CD4-positive, alpha-beta T cell treated with Interferon gamma for 1 hour (primary cell): Measurements from ENCODE around the gene ARHGAP31.

Experiments
- DNase-seq: peaks from one replicate; pipeline ENCODE4 v3.0.0-alpha.2; 2020

ARHGAP31 gene

DNA sequence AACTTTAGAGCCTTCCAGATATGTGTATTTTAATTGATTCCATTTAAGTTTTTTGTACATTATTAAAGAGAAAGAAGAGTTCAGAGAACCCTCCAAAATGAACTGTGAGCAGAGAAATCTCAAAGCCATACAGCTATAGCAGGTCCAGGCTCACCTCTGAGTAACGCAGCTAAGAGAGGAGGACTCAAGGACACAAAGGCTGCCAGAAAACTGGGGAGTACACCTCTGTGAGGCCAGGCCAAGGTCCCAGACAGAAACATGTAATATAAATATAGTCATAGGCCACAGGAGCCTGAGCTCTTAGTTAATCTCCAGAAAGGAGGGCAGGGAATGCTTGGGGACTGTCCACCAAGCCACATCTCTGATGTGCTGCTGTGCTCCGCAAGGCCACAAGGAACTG lies 102.7 kb downstream of the ARHGAP31 start:
- no peak for DNase-seq

DNA sequence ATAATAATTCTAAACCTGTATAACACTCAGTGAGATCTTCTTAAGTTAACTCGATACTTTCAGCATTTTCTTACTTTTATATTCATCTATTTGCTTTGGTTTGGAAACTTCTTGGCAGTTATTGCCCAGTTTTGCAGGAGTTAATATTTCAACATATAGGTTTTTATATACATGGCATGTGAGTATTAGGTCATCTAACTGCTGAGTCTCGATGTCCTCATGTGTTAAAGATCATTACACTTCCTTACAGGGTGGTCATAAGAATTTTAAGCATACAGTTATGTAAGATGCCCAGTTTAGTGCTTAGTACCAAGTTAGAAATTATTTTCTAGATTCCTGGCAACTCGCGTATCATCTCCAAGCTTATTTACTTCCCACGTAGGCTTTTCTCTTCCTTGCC lies 106.3 kb downstream of the ARHGAP31 start:
- DNase-seq, result no peak

- no peak for DNase-seq
Measured at GRCh38 chr3:119401069-119401468, 106.9 kb downstream of the ARHGAP31 start.

DNA sequence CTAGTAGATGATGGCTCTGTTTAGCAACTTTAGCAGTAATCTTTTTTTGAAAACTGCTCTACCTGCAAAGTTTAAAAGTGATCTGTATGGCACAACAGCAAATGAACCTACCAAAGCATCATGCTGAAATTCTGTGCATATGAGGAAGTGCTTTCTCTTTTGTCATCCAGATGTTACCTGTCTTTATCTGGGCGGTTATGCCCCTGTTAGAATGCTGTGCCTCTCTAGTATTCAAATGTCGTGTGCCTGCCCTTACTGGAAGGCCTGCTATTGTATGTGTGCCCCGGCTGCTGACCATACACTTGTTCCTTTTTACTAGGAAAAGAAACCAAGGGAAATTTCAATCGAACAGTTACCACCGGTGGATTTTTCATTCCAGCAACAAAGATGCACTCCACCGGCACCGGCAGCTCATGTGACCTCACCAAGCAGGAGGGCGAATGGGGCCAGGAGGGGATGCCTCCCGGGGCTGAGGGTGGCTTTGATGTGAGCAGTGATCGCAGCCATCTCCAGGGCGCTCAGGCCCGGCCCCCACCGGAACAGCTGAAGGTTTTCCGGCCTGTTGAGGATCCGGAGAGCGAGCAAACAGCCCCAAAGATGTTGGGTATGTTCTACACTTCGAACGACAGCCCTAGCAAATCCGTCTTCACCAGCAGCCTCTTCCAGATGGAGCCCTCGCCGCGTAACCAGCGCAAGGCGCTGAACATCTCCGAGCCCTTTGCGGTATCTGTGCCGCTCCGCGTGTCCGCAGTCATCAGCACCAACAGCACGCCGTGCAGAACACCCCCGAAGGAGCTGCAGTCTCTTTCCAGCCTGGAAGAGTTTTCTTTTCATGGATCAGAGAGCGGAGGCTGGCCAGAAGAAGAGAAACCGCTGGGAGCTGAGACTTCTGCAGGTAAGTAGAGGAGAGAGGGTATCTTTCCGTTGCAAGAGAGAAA lies 107.6 kb downstream of the ARHGAP31 start:
- DNase-seq, result no peak

DNA sequence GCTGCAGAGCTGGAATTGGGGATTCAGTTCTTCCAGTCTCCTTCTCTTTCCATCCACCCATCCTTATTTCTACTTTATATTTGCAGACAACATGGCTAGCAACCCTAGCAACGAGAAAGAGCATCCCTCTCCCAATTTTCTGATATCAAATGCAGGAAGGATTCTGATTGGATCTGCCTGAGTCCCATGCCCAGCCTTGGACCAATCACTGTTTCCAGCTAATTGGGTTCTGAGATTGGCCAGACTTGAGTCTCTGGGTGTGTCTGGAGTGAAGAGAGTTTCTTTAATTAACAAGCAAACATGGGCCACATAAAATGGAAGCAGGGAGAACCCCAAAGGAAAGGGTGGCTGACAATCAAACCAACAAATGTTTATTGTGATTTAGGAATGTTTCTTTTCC lies 108.6 kb downstream of the ARHGAP31 start:
- DNase-seq, result no peak

- no peak for DNase-seq
Measured at GRCh38 chr3:119403201-119403600, 109.0 kb downstream of the ARHGAP31 start.

DNA sequence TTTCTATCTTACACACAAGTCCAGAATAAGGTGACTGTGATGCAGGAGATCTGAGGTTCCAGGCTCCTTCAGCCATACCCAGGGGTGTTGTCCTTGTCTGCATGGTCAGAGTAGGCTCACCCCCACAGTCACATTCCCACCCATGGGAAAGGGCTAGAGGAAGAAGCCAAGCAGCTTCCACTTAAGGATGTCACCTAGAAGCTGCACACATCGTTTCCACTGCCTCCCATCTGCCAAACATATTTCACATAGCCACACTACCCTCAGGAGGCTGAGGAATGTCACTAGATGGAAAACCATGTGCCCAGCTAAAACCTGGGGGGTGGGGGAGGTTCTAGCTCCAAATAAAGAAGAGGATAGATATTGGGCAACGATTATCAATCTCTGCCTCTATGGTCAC lies 111.1 kb downstream of the ARHGAP31 start:
- DNase-seq, result no peak

GRCh38 chr3:119408243-119408950 lies 114.2 kb downstream of the ARHGAP31 start:
- no peak for DNase-seq

- DNase-seq, result no peak
Measured at GRCh38 chr3:119409844-119410243, 115.7 kb downstream of the ARHGAP31 start.

GRCh38 chr3:119413603-119414280 lies 119.6 kb downstream of the ARHGAP31 start:
- no peak for DNase-seq

DNA sequence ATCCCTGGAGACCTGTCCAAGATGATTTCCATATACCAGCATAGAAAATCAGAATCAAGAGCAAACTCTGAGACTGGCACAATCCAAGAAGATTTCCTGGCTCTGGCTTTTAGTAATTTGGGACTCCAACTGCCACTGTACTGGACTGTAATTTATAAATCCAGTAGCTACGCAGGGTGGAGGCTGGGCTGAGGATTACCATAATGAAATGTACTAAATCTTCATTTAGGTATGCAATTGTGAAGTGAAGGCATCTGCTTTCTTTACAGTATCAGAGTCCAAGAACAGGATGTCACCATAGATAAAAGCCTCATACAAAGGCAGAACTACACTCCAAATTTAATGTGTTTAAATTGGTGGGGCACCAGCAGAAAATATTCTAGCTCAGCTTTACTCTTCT lies 122.7 kb downstream of the ARHGAP31 start:
- no peak for DNase-seq

DNA sequence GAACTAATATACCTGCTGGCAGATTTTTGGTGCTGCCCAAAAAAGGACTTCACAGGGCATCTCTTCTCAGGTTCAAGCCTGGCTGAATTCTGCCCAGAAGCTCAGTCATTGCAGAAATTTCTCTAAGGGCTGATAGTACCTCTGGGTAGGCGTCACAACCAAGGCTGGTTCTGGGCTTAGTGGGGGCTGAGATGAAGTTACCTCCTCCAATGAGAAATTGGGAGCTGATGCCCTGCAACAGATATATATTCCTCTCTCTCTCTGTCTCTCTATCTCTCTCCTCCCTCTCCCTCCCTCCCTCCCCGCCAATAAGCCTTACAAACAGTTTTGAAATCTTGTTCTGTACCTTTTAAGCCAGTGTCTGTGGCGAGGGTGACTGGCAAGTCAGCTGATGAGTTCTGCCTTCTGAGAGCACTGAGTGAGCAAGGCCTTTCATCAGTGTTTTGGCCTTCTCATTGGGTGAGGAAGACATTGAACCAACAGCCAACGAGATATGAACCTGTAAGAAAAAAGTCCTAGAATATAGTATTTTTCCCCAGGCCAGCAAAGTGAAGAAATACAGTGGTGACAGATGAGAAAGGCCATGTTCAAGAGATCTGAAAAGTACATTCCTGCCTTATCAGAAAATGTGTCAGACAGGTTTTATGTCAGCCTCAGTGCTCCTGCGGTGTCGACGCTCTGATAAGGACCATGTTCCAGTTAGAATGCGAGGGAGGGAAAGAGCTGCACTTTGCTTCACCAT lies 123.8 kb downstream of the ARHGAP31 start:
- no peak for DNase-seq

DNA sequence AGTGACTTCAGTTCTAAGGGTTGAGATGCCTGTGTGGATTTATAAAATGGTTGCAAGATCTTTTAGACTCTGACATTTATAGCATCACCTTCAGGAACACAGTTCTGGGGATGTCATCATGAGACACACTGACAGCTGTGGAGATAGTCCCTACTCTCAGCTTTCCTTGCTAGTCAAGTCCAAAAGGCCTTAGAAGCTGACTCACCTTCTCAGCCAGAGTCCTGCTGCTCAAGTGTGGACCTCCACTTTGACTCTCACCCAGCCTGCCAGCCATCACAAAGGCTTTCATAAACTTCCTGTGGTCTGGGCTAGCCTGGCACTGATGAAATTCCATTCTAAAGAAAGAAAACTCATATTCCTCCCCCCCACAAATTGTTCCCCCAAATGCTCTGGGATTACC lies 124.5 kb downstream of the ARHGAP31 start:
- no peak for DNase-seq

DNA sequence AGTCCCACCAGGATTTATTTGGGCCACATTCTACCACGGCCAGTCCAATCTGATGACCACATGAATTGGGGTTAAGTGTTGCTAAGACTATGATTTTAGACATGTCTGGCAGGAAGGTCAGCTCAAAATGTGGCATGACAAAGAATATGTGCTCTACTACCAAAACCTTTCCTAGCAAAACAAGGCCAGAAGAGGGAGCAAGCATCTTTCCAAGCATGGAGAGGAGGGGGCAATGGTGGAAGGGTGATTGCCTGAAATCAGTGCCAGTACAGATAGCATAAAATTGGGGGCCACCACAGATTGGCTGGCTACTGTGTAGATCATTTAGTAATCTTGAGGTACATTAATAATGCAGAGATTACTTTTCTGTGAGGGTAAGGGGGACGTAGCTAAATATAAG lies 126.0 kb downstream of the ARHGAP31 start:
- no peak for DNase-seq

GRCh38 chr3:119427669-119428068 lies 133.5 kb downstream of the ARHGAP31 start:
- no peak for DNase-seq

GRCh38 chr3:119428538-119428937 lies 134.4 kb downstream of the ARHGAP31 start:
- DNase-seq, result no peak

GRCh38 chr3:119433613-119434325 lies 139.6 kb downstream of the ARHGAP31 start:
- no peak for DNase-seq

DNA sequence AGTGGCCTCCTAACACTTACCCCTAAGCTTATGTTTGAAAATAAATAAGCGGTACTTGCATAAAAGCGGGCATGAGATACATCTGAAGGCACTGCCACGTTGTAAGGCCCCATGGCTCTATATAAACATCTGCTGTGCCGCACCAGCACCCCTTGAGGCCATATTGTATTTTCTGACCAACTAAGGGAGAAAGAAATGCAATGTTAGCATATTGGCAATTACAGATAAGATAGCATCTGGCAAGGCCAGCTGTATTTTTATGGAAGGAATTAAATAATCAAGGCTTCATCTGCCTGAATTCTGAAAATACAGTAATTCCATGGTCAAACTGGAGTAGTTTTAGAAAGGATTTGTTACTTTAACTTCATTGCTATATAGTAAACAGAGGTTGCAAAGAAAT lies 140.5 kb downstream of the ARHGAP31 start:
- no peak for DNase-seq

DNA sequence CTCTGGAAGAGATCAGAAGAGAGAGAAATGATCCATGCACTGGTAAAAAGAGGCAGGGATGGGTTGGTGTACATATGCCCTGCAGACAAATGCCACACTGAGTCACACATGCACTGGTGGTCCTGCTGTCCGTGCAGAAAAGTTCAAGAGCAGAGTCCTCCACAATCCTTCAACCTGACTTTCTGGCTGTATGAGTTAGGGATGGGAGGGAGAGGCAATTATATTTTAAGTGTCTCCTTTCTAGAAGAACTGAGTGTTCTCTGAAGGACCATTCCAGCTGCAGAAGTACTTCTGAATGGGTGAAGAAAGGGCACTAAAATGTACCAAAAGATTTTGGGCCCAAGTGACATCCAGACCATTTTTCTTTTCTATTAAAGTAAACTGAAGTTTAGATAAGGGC lies 142.8 kb downstream of the ARHGAP31 start:
- DNase-seq, result no peak

DNA sequence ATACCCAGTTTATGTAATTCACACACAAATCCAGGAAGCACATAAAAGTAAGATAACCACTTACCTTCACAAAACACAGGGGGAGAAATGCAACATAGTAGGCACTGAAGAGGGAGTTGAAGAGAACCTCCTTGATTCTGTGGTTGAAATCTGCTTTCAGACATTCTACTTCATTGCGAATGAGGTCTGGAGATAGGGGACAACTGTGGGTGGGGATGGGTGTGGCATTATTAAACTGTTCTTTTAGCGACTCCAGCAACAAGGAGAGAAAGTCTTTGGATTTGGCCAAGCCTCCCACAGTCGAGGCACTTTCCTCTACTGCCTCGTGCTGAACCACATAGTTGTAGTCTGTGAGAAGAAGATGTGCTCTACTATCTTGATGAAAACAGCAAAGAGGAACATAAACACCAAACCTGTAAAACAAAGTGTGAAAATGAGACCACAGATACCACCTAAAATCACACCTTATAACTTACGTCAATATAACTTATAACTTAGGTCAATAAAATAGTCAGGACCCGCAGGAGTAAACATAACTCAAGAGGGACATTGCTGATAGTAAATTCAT lies 143.6 kb downstream of the ARHGAP31 start:
- no peak for DNase-seq

DNA sequence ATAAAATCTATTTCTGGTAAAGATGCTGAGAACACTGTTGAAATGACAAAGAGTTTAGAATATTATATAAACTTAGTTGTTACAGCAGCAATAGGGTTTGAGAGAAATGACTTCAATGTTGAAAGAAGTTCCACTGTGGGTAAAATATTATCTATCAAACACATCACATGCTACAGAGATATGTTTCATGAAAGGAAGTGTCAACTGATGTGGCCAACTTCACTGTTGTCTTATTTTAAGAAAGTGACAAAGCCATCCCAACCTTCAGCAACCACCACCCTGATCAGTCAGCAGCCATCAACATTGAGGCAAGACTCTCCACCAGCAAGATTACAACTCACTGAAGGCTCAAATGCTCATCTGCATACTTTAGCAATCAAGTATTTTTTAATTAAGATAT lies 149.0 kb downstream of the ARHGAP31 start:
- DNase-seq, result no peak

DNA sequence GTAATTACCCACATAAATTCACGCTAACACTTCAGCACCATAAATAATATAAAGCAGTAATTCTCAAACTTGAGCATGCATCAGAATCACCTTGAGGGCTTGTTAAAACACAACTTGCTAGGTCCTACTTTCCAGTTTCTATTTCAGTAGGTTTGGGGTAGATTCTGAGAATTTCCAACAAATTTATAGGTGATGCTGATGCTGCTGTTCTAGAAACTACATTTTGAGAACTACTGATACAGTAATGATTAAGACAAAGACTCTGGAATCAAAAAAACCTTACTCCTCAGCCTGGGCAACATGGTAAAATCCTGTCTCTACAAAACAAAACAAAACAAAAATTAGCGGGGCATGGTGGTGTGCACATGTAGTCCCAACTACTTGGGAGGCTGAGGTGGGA lies 150.4 kb downstream of the ARHGAP31 start:
- DNase-seq, result no peak
